Thyroid gland (tissue), 4 donors: Measurements from ENCODE around the gene GRPEL1.

ENCODE experiments used
- CTCF ChIP-seq, 6 experiments: fragments of 200-600 bp in 3 of 6; fragments of 450-650 bp in 3 of 6; sonication (generic) in 3 of 6; IDR thresholded peaks; one replicate each; pipeline ENCODE4 v1.5.1; 2016 to 2019; ENCODE audit warnings: antibody characterized with exemption in 6 of 6, mild to moderate bottlenecking in 2 of 6, inconsistent platforms in 1 of 6, moderate library complexity in 1 of 6
- POLR2A ChIP-seq, 2 donors: fragments of 450-650 bp; IDR thresholded peaks; one replicate each; pipeline ENCODE4 v1.6.1; 2017; ENCODE audit warnings: antibody characterized with exemption in 2 of 2, mild to moderate bottlenecking in 2 of 2, moderate library complexity in 1 of 2

GRCh38 chr4:7074426-7074825, 6.6 kb upstream of the GRPEL1 start:
- TF ChIP-seq CTCF (IDR thresholded peaks at IDR 0.05) = no peak
- no peak for TF ChIP-seq POLR2A (IDR thresholded peaks at IDR 0.05)
